ENCODE measurements around the gene TEKT1. TPM values are rescaled to one million over a fixed set of nuclear protein-coding genes. Genes with fewer than 3 reads are reported as not detected.

TEKT1 gene
- polyA plus RNA-seq, 2 of the 4 experiments (the other 2 are of a cell fraction), result not detected

DNA sequence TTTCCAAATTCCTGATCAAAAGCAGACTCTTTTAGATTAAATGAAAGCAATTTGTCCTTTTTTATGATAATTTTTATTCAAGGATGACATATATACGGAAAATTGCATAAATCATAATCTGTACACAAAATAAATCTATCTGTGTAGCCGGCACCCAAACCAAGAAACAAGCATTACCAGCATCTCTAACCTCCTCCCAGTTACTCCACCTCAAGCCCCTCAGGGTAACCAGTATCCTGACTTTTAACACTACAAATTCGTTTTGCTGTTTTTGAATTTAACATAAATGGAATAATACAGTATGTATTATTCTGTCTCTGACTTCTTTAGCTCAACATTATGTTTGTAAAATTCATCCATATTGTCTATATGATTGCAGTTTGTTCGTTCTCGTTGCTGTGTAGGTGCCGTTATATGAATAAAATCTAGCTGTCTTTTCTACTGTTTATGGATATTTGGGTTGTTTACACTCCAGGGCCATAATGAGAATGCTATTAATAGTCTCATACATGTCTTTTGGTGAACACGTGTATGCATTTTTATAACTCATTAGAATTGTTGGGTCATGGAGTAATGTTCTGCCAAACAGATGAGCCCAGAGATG, 1.0 kb downstream of the TEKT1 start:
- TF ChIP-seq HEYL (CRISPR knock-in tag; IDR thresholded peaks at IDR 0.05), result no peak
- no peak for TF ChIP-seq SREBF2 (IDR thresholded peaks at IDR 0.05)
- no peak for TF ChIP-seq HOXB13 (CRISPR knock-in tag; IDR thresholded peaks at IDR 0.05; ENCODE audit: low read depth)
- TF ChIP-seq, protein P1, sequence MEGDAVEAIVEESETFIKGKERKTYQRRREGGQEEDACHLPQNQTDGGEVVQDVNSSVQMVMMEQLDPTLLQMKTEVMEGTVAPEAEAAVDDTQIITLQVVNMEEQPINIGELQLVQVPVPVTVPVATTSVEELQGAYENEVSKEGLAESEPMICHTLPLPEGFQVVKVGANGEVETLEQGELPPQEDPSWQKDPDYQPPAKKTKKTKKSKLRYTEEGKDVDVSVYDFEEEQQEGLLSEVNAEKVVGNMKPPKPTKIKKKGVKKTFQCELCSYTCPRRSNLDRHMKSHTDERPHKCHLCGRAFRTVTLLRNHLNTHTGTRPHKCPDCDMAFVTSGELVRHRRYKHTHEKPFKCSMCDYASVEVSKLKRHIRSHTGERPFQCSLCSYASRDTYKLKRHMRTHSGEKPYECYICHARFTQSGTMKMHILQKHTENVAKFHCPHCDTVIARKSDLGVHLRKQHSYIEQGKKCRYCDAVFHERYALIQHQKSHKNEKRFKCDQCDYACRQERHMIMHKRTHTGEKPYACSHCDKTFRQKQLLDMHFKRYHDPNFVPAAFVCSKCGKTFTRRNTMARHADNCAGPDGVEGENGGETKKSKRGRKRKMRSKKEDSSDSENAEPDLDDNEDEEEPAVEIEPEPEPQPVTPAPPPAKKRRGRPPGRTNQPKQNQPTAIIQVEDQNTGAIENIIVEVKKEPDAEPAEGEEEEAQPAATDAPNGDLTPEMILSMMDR (IDR thresholded peaks at IDR 0.05), result no peak
- no peak for TF ChIP-seq FOXS1 (CRISPR knock-in tag; IDR thresholded peaks at IDR 0.05)
- no peak for TF ChIP-seq FOSL2 (IDR thresholded peaks at IDR 0.05)
- no peak for TF ChIP-seq FOSL2 (CRISPR knock-in tag; IDR thresholded peaks at IDR 0.05)
- TF ChIP-seq USF2 (IDR thresholded peaks at IDR 0.05), result no peak
- TF ChIP-seq CEBPB (IDR thresholded peaks at IDR 0.05), result no peak
- no peak for TF ChIP-seq TFCP2L1 (CRISPR knock-in tag; IDR thresholded peaks at IDR 0.05)
- no peak for TF ChIP-seq HOXB5 (CRISPR knock-in tag; IDR thresholded peaks at IDR 0.05)
- TF ChIP-seq JUN (IDR thresholded peaks at IDR 0.05), result no peak
- TF ChIP-seq RNF2 (IDR thresholded peaks at IDR 0.05; ENCODE audit: borderline replicate concordance, low read depth), result peak; percentile 99
- TF ChIP-seq, protein P2, sequence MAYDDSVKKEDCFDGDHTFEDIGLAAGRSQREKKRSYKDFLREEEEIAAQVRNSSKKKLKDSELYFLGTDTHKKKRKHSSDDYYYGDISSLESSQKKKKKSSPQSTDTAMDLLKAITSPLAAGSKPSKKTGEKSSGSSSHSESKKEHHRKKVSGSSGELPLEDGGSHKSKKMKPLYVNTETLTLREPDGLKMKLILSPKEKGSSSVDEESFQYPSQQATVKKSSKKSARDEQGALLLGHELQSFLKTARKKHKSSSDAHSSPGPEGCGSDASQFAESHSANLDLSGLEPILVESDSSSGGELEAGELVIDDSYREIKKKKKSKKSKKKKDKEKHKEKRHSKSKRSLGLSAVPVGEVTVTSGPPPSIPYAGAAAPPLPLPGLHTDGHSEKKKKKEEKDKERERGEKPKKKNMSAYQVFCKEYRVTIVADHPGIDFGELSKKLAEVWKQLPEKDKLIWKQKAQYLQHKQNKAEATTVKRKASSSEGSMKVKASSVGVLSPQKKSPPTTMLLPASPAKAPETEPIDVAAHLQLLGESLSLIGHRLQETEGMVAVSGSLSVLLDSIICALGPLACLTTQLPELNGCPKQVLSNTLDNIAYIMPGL (CRISPR knock-in tag; IDR thresholded peaks at IDR 0.05; ENCODE audit: borderline replicate concordance), result no peak
- TF ChIP-seq EHMT2 (IDR thresholded peaks at IDR 0.05; ENCODE audit: low read depth), result no peak
- no peak for TF ChIP-seq POLR2A (IDR thresholded peaks at IDR 0.05; ENCODE audit: low read length)
- peak; percentile 64 for TF ChIP-seq ZFP36 (IDR thresholded peaks at IDR 0.05; ENCODE audit: borderline replicate concordance, partially characterized antibody)
- TF ChIP-seq ZNF302 (CRISPR knock-in tag; IDR thresholded peaks at IDR 0.05), result no peak
- peak; percentile 96 for TF ChIP-seq CBX8 (IDR thresholded peaks at IDR 0.05)
- no peak for TF ChIP-seq NPAS2 (CRISPR knock-in tag; IDR thresholded peaks at IDR 0.05; ENCODE audit: borderline replicate concordance)
- H3K4me3 ChIP-seq, result no peak overlapping the region
- H3K27ac ChIP-seq, result no peak overlapping the region
- WGBS (ENCODE audit: missing lambda C conversion rate), result 22% methylated on average over 7 of the region's 7 CpGs
- DNase-seq (ENCODE audit: low read depth in 1 of 2, low spot score in 1 of 2), result no peak
- ChIA-PET CTCF (interaction anchor here (0.9 to 5.1 kb wide), 3 partner anchors 12 to 174 kb away, joined by 3 to 45 read pairs (median 17); no protein-coding TSS in a partner anchor), POLR2A (no interaction called here)
- no peak overlapping the region for H3K4me2 ChIP-seq
- peaks cover 11% of the 10 kb centered on the region; the same call in 2 of the 3 replicates for H3K4me1 ChIP-seq
- H3K9me3 ChIP-seq, result no peaks in the 10 kb centered on the region
- FAIRE-seq, result no peak
- no peak for ATAC-seq

DNA sequence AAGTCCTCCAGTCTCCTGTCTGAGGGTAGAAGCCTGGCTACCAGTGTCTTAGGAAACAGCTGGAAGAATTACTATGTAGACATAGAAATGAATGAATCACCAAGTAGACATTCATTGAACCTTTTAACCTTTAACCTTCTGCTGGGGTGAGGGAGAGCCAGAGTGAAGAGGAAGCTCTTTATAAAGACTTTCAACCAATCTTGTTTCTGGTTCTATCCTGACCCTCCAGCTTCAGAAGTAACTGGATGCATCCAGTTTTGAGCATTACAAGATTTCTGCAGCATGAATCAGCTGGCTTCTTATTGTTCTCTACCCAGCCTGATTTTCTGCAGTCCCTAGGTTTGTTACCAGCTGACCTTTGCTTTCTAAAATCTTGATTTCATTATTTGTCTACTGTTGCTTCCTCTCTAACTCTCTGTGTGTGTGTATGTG, 8.5 kb downstream of the TEKT1 start:
- no peak for FAIRE-seq
- peaks cover 17% of the 10 kb centered on the region; the same call in 2 of the 3 replicates for H3K9me3 ChIP-seq
- peak in 1 of 2 experiments; percentile 60; a peak in 3 of 6 replicates for ATAC-seq
- CTCF ChIA-PET, result interaction anchor here (0.7 to 2.6 kb wide), 6 partner anchors 8 to 349 kb away, joined by 3 to 9 read pairs (median 4); no protein-coding TSS in a partner anchor
- DNase-seq (ENCODE audit: low read depth in 1 of 2, low spot score in 1 of 2), result peak in 1 of 2 experiments; percentile 48
- POLR2A ChIA-PET, result no interaction called here
- no peak overlapping the region for H3K4me3 ChIP-seq
- no peak overlapping the region for H3K27ac ChIP-seq
- no peak for TF ChIP-seq FOSL2 (IDR thresholded peaks at IDR 0.05)
- TF ChIP-seq FOSL2 (CRISPR knock-in tag; IDR thresholded peaks at IDR 0.05), result no peak
- TF ChIP-seq ZFP36 (IDR thresholded peaks at IDR 0.05; ENCODE audit: borderline replicate concordance, partially characterized antibody), result peak; percentile 1
- peak overlapping the region; percentile 26; the same call in 1 of the 3 replicates for H3K4me2 ChIP-seq
- H3K4me1 ChIP-seq, result peaks cover 8% of the 10 kb centered on the region; the same call in 2 of the 3 replicates

Measured in A549 (cell line).